Activated CD8-positive, alpha-beta T cell treated with anti-CD3 and anti-CD28 coated beads for 36 hours (primary cell): ENCODE measurements around the gene ATP6V0E1. TPM values are rescaled to one million over a fixed set of nuclear protein-coding genes. Genes with fewer than 3 reads are reported as not detected.
"Not testable (repeated sequence)": the region's sequence is repeated elsewhere in the genome, so short reads cannot be mapped to it uniquely, and the experiment has no call there.

Experiments
- ATAC-seq: fragments of 200-7000 bp; cut with Tn5 transposase; one replicate; pipeline ENCODE4 v1.10.0; 2021; ENCODE audit warnings: mild to moderate bottlenecking, moderate library complexity
- CTCF ChIA-PET: fragments of 350-600 bp; sonication (Branson Sonifier 250); formaldehyde crosslinking; loops from one replicate; lab custom pipeline; 2021; ENCODE audit warnings: antibody characterized with exemption; lab: Charles Lee
- POLR2A ChIA-PET: fragments of 350-600 bp; sonication (Branson Sonifier 250); formaldehyde crosslinking; loops from one replicate; lab custom pipeline; 2021; ENCODE audit warnings: antibody characterized with exemption; lab: Charles Lee
- DNase-seq: peaks from one replicate; pipeline ENCODE4 v3.0.0-alpha.2; 2020
- H3K27ac Mint-ChIP-seq: one replicate; pipeline ENCODE4 v1.8.0; 2021; ENCODE audit warnings: mild to moderate bottlenecking, mixed read lengths
- H3K27me3 Mint-ChIP-seq: one replicate; pipeline ENCODE4 v1.8.0; 2021; ENCODE audit warnings: mixed read lengths
- H3K36me3 Mint-ChIP-seq: one replicate; pipeline ENCODE4 v1.8.0; 2021; ENCODE audit warnings: low read depth, mixed read lengths
- H3K4me1 Mint-ChIP-seq: one replicate; pipeline ENCODE4 v1.8.0; 2021; ENCODE audit warnings: low read depth, mixed read lengths
- H3K4me3 Mint-ChIP-seq: one replicate; pipeline ENCODE4 v1.8.0; 2021; ENCODE audit warnings: mild to moderate bottlenecking, moderate library complexity, mixed read lengths
- H3K9me3 Mint-ChIP-seq: one replicate; pipeline ENCODE4 v1.8.0; 2021; ENCODE audit warnings: mixed read lengths
- intact Hi-C: fragments of 100-400 bp; cut with micrococcal nuclease; formaldehyde crosslinking; loops from one replicate; pipeline ENCODE4 v1.10.0; 2022
- total RNA-seq, 2 experiments: library from RNA; stranded (reverse); gene quantifications; one replicate each; pipeline ENCODE4 v1.2.3, GENCODE V29; 2021
- TF ChIP-seq, protein P1 (sequence below): fragments of 200-600 bp; IDR thresholded peaks from one replicate; pipeline ENCODE4 v1.8.0; 2022; ENCODE audit warnings: antibody characterized with exemption, mild to moderate bottlenecking

The ATP6V0E1 gene
- total RNA-seq, 2 experiments from 2014 or later, result 68.0 to 79.8 TPM

DNA sequence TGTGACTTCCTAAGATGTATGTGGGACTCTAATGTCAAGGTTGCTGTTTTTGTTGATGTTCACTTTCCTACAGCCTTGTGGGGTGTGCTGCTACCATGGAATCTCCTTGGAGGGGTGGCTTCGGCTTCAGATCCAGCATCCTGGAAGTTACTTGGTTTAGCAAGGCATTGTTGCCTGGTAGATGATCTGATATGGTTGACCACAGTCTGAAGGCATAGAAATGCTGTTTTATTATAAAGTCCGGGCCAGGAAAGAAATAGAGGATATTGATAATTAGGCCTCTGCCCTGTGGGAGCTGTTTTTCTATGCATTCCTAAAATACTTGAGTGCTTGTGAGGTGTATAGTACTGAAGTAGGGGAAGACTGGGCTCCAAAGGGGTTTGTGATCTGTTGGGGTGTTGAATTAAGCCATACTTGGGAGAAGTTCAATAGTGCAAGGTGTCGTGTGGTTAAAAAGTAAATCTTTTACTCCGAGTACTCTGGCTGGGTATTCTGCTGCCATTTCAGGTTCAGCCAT lies 45.3 kb downstream of the ATP6V0E1 start:
- Mint-ChIP-seq H3K36me3 (peaks cover 8% of the 10 kb centered on the region), H3K4me1 (peaks cover 4% of the 10 kb centered on the region), H3K27ac (no peak overlapping the region), H3K27me3 (no peaks in the 10 kb centered on the region), H3K9me3 (no peaks in the 10 kb centered on the region), H3K4me3 (no peak overlapping the region)
- DNase-seq, result no peak
- CTCF ChIA-PET, result interaction anchor here (1.2 to 1.7 kb wide), 2 partner anchors 11 to 83 kb away, joined by 3 to 6 read pairs; no protein-coding TSS in a partner anchor
- POLR2A ChIA-PET, result interaction anchor here (0.7 to 1.4 kb wide), 2 partner anchors 45 to 569 kb away, joined by 3 read pairs; partner anchors contain the start of gene ATP6V0E1
- TF ChIP-seq, protein P1, sequence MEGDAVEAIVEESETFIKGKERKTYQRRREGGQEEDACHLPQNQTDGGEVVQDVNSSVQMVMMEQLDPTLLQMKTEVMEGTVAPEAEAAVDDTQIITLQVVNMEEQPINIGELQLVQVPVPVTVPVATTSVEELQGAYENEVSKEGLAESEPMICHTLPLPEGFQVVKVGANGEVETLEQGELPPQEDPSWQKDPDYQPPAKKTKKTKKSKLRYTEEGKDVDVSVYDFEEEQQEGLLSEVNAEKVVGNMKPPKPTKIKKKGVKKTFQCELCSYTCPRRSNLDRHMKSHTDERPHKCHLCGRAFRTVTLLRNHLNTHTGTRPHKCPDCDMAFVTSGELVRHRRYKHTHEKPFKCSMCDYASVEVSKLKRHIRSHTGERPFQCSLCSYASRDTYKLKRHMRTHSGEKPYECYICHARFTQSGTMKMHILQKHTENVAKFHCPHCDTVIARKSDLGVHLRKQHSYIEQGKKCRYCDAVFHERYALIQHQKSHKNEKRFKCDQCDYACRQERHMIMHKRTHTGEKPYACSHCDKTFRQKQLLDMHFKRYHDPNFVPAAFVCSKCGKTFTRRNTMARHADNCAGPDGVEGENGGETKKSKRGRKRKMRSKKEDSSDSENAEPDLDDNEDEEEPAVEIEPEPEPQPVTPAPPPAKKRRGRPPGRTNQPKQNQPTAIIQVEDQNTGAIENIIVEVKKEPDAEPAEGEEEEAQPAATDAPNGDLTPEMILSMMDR, result no peak
- intact Hi-C loops, result no loop called here
- ATAC-seq, result no peak

DNA sequence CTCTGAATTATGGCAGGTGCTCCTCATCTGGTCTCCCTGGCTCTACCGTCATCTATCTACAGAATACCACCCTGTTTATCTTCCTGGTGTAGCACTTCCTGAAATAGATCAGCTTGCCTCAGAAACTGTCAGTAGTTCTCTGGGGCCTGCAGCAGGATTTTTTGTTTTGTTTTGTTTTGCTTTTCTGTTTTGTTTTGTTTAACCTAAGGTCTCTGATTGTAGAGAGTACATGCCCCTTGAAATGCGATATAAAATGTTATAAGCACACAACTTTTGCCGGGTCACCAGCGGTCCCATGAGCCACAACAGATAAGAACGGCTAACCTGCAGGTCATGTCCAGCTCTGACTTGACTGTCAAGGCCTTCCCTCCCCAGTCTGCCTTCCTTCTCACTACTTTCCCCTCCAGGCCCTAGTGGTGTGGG lies 45.9 kb downstream of the ATP6V0E1 start:
- Mint-ChIP-seq H3K4me3 (no peak overlapping the region), H3K27ac (no peak overlapping the region), H3K27me3 (no peaks in the 10 kb centered on the region), H3K4me1 (peaks cover 10% of the 10 kb centered on the region), H3K9me3 (no peaks in the 10 kb centered on the region), H3K36me3 (peaks cover 7% of the 10 kb centered on the region)
- ChIA-PET CTCF (interaction anchor here (1.2 to 1.7 kb wide), 2 partner anchors 11 to 82 kb away, joined by 3 to 6 read pairs; no protein-coding TSS in a partner anchor), POLR2A (interaction anchor here (0.7 to 1.4 kb wide), 2 partner anchors 46 to 568 kb away, joined by 3 read pairs; partner anchors contain the start of gene ATP6V0E1)
- intact Hi-C loops, result no loop called here
- TF ChIP-seq, protein P1, result no peak
- DNase-seq, result no peak
- ATAC-seq, result no peak

DNA sequence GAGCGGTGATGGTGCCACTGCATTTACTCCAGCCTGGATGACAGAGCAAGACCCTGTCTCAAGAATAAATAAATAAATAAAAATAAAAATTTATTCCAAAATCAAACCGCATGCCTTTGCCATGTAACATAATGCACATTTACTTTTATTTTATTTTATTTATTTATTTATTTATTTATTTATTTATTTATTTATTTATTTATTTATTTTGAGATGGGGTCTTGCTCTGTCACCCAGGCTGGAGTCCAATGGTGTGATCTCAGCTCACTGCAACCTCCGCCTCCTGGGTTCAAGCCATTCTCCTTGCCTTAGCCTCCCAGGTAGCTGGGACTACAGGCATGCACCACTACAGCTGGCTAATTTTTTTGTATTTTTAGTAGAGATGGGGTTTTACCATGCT lies 48.5 kb downstream of the ATP6V0E1 start:
- POLR2A ChIA-PET, result interaction anchor here (1.7 kb wide), 1 partner anchor 25 kb away, joined by 3 read pairs; no protein-coding TSS in a partner anchor
- peaks cover 23% of the 10 kb centered on the region for H3K36me3 Mint-ChIP-seq
- H3K27ac Mint-ChIP-seq, H3K27me3 Mint-ChIP-seq, H3K9me3 Mint-ChIP-seq, intact Hi-C loops, ATAC-seq, H3K4me3 Mint-ChIP-seq, DNase-seq: not testable (repeated sequence)
- H3K4me1 Mint-ChIP-seq, result peaks cover 34% of the 10 kb centered on the region
- CTCF ChIA-PET, result interaction anchor here (1.5 kb wide), 1 partner anchor 48 kb away, joined by 3 read pairs; no protein-coding TSS in a partner anchor

DNA sequence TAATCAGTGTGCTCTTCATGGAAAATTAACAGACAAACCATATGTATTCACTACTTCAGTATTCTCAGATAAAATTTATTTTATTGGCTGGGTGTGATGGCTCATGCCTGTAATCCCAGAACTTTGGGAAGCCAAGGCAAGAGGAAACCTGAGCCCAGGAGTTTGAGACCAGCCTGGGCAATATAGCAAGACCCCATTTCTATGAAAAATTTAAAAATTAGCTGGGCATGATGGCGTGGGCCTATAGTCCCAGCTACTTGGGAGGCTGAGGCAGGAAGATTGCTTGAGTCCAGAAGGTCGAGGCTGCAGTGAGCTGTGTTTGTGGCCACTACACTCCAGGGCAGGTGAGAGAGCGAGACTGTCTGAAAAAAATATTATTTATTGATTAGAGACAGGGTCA lies 49.2 kb downstream of the ATP6V0E1 start:
- ChIA-PET POLR2A (interaction anchor here (0.6 kb wide), 1 partner anchor 890 kb away, joined by 3 read pairs; no protein-coding TSS in a partner anchor), CTCF (interaction anchor here (1.5 kb wide), 1 partner anchor 48 kb away, joined by 3 read pairs; no protein-coding TSS in a partner anchor)
- DNase-seq, result no peak
- Mint-ChIP-seq H3K4me3 (no peak overlapping the region), H3K9me3 (no peaks in the 10 kb centered on the region), H3K27me3 (no peaks in the 10 kb centered on the region), H3K36me3 (peaks cover 26% of the 10 kb centered on the region), H3K27ac (peak overlapping the region; percentile 28), H3K4me1 (peaks cover 37% of the 10 kb centered on the region)
- ATAC-seq, result no peak
- TF ChIP-seq, protein P1, result no peak
- intact Hi-C loops, result no loop called here

DNA sequence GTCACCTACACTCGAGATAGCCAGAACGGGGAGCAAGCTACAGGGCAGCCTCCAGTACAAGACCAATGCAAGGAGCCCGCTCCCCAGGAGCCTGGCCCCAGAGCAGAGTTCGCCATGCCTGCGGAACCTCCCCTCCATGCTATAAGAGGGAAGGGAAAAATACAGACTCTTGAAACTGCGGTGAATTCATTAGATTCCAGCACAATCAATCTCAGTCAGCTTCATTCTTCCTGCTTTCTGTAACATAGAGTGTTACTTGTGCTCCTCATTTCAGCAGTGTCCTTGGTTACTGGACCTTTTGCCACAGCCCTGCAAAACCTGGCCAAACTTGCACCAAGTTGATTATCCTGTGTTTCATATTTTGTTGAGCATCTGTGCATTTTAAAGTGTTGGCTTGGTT lies 50.4 kb downstream of the ATP6V0E1 start:
- intact Hi-C loops, result no loop called here
- no peaks in the 10 kb centered on the region for H3K9me3 Mint-ChIP-seq
- no peak overlapping the region for H3K4me3 Mint-ChIP-seq

More for the DNA sequence above, 50.4 kb downstream of the ATP6V0E1 start:
- peaks cover 26% of the 10 kb centered on the region for H3K36me3 Mint-ChIP-seq
- DNase-seq (no peak), ATAC-seq (no peak)
- ChIA-PET POLR2A (interaction anchor here (3.0 kb wide), 1 partner anchor 50 kb away, joined by 16 read pairs; the partner anchor contains the start of gene ATP6V0E1), CTCF (interaction anchor here (0.8 kb wide), 1 partner anchor 24 kb away, joined by 4 read pairs; no protein-coding TSS in a partner anchor)
- H3K27ac Mint-ChIP-seq, result peak overlapping the region; percentile 36
- no peaks in the 10 kb centered on the region for H3K27me3 Mint-ChIP-seq
- H3K4me1 Mint-ChIP-seq, result peaks cover 40% of the 10 kb centered on the region
- TF ChIP-seq, protein P1, result no peak
